Osteocyte (in vitro differentiated cells): ENCODE data around the gene RNF4. TPM values are rescaled to one million over a fixed set of nuclear protein-coding genes. Genes with fewer than 3 reads are reported as not detected.

Experiments
- DNase-seq: peaks from one replicate; pipeline ENCODE4 v3.0.0; 2021; ENCODE audit warnings: mixed read lengths; ENCODE audit not compliant: unreplicated experiment; ENCODE audit errors: extremely low spot score
- H3K27ac Mint-ChIP-seq: one replicate; pipeline ENCODE4 v1.8.0; 2021; ENCODE audit warnings: mild to moderate bottlenecking, mixed read lengths; ENCODE audit not compliant: unreplicated experiment
- H3K27me3 Mint-ChIP-seq: one replicate; pipeline ENCODE4 v1.8.0; 2021; ENCODE audit warnings: mixed read lengths; ENCODE audit not compliant: unreplicated experiment
- H3K36me3 Mint-ChIP-seq: one replicate; pipeline ENCODE4 v1.8.0; 2021; ENCODE audit warnings: mixed read lengths; ENCODE audit not compliant: unreplicated experiment
- H3K4me1 Mint-ChIP-seq: one replicate; pipeline ENCODE4 v1.8.0; 2021; ENCODE audit warnings: mixed read lengths; ENCODE audit not compliant: unreplicated experiment
- H3K4me3 Mint-ChIP-seq: one replicate; pipeline ENCODE4 v1.8.0; 2021; ENCODE audit warnings: mild to moderate bottlenecking, moderate library complexity, mixed read lengths; ENCODE audit not compliant: unreplicated experiment
- H3K9me3 Mint-ChIP-seq: one replicate; pipeline ENCODE4 v1.8.0; 2021; ENCODE audit warnings: mixed read lengths; ENCODE audit not compliant: unreplicated experiment
- total RNA-seq: library from RNA; stranded (reverse); gene quantifications from 2 replicates; pipeline ENCODE4 v1.2.1, GENCODE V29; 2021
- TF ChIP-seq, protein P1 (sequence below): fragments of 200-600 bp; sonication (generic); IDR thresholded peaks from 2 replicates; pipeline ENCODE4 v1.5.0; 2021; ENCODE audit warnings: antibody characterized with exemption, mild to moderate bottlenecking, moderate library complexity

The RNF4 gene
- total RNA-seq, 1 donor from 2014 or later, result 57.6 TPM

DNA sequence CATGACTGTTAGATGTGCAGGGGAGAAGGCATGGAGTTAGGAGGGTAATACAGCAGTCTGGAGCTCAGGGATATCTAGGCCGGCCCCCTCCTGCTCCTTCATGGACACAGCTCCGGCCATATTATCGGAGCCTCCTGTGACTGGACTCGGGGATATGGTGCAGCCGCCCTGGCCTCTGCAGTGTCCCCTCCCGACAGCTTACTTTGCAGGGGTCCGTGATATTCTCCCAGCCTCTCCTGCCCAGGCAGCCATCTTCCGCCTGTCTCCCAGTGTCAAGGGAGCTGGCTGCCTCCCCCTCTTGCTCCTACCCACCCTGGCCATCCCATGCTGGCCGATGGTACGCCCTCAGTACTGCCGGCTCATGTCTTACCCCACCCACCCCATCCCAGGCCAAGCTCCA lies 19.9 kb upstream of the RNF4 start:
- Mint-ChIP-seq H3K9me3 (no peaks in the 10 kb centered on the region), H3K4me3 (no peak overlapping the region), H3K36me3 (no peaks in the 10 kb centered on the region)

DNA sequence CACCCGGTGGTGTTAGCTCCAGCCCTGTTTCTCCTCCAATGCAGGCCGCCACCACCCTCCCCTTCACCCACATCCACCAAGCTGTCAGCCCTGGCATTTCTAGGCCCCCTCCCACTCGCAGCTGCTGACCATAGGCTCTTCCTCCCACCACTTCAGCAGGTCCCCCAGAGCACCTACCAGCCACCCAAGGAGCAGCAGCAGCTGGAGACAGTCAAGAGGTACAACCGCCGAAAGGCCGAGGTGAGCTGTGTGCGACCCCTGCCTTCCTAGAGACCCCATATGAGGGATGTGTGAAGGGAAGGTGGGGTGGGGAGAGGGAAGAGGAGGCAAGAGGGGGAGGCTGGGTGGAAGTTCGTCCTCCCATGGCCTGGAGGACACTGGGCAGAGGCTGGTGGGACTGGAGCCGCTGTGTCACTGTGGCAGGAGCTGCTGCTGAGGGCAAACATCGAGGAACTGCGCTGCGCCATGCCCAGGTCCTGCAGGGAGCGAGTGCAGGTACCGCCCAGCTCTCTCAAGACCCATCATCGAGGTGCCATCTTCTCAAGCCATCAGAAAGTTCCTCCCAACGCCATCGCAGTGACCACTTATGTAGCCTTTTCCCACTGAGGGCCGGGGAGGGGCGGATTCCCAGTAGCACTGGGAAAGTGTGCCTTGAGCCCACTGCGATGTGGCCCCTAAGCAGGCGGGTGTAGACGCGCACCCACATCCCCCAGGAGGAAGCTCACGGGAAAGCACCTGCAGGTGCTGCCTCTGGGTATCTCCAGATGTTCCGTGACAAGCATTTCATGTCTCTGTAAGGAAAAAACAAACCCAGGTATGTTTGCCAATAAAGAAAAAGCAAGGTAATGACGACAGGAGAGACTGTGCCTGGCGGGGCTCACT lies 19.2 kb upstream of the RNF4 start:
- H3K4me1 Mint-ChIP-seq, result no peaks in the 10 kb centered on the region
- no peaks in the 10 kb centered on the region for H3K36me3 Mint-ChIP-seq
- no peak overlapping the region for H3K27ac Mint-ChIP-seq
- DNase-seq, result no peak
- H3K27me3 Mint-ChIP-seq, result peaks cover 3% of the 10 kb centered on the region
- TF ChIP-seq, protein P1, sequence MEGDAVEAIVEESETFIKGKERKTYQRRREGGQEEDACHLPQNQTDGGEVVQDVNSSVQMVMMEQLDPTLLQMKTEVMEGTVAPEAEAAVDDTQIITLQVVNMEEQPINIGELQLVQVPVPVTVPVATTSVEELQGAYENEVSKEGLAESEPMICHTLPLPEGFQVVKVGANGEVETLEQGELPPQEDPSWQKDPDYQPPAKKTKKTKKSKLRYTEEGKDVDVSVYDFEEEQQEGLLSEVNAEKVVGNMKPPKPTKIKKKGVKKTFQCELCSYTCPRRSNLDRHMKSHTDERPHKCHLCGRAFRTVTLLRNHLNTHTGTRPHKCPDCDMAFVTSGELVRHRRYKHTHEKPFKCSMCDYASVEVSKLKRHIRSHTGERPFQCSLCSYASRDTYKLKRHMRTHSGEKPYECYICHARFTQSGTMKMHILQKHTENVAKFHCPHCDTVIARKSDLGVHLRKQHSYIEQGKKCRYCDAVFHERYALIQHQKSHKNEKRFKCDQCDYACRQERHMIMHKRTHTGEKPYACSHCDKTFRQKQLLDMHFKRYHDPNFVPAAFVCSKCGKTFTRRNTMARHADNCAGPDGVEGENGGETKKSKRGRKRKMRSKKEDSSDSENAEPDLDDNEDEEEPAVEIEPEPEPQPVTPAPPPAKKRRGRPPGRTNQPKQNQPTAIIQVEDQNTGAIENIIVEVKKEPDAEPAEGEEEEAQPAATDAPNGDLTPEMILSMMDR, result no peak
- H3K4me3 Mint-ChIP-seq, result no peak overlapping the region
- no peaks in the 10 kb centered on the region for H3K9me3 Mint-ChIP-seq

More for the DNA sequence above, 19.9 kb upstream of the RNF4 start:
- no peaks in the 10 kb centered on the region for H3K4me1 Mint-ChIP-seq
- TF ChIP-seq, protein P1, result no peak
- no peak overlapping the region for H3K27ac Mint-ChIP-seq
- DNase-seq, result no peak
- H3K27me3 Mint-ChIP-seq, result peaks cover 3% of the 10 kb centered on the region

- no peak for DNase-seq
- Mint-ChIP-seq H3K4me1 (no peaks in the 10 kb centered on the region), H3K36me3 (no peaks in the 10 kb centered on the region), H3K27ac (no peak overlapping the region), H3K4me3 (no peak overlapping the region), H3K9me3 (no peaks in the 10 kb centered on the region), H3K27me3 (peaks cover 3% of the 10 kb centered on the region)
- TF ChIP-seq, protein P1, result no peak
Observed at GRCh38 chr4:2450394-2451035, 18.4 kb upstream of the RNF4 start.

DNA sequence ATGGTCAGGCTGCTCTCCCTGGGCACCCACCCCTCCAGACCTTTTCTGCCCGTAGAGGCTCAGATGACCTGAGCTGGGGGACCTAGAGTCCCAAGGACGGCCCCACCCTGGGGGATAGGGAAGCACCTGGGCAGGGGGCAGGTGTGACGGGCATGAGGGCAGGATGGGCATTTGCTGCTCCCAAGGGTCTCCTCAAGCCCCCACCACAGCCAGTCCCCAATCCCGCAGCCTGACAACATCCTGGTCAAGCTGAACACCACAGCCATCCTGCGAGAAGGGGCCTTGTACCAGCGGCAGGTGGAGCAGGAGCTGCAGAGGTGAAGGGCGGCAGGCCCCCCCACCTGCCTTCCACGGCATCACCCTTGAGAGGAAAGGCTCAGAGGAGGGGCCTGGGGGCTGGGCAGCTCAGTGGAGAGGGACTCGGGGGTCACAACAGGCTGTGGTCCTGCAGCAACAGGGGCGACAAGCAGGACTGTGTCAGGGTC lies 17.8 kb upstream of the RNF4 start:
- DNase-seq, result no peak
- Mint-ChIP-seq H3K36me3 (no peaks in the 10 kb centered on the region), H3K27me3 (peaks cover 3% of the 10 kb centered on the region), H3K27ac (no peak overlapping the region), H3K4me1 (no peaks in the 10 kb centered on the region), H3K4me3 (no peak overlapping the region), H3K9me3 (no peaks in the 10 kb centered on the region)
- TF ChIP-seq, protein P1, result no peak
